Measurements from ENCODE around the gene UCK2.

DNA sequence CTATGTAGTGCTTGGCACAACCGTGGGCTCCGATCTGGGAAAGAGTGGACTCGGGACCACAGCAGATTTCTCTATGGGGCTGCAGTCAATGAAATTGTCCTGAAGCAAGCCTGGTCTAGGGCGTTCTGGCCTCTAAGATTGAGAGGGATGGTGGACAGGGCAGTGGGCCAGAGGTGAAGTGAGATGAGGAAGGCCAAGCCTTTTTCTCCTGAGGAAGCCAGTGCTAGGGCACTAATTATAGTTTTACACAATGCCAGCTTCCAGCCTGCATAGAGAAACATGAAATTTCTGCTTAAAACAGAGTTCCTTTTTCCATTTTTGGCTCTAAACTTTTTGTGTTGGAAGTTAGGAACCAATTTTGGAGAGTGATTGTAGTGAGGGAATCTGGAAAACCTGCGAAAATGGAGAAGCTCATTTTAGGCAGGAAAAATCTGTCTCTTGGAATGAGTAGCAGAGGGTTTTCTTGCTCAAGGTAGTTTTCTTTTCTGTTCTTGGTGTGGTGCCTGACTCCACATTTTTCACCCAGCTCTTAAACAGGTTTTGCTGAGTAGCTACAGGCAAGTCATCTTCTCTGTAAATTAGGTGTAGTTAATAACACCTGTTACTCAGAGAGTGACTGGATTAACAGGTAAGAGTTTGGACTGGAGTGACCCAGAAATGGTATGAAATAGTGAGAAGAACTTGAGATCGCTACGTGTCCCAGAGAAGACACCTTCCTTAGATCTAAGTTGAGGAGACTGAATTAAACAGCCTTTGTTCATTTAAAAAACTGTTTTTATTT, 22.1 kb downstream of the UCK2 start:
- TF ChIP-seq ZC3H10 (CRISPR knock-in tag; IDR thresholded peaks at IDR 0.05) (no peak), ZNF70 (CRISPR knock-in tag; IDR thresholded peaks at IDR 0.05) (no peak), ZFP3 (CRISPR knock-in tag; IDR thresholded peaks at IDR 0.05) (no peak), ZFP30 (CRISPR knock-in tag; IDR thresholded peaks at IDR 0.05) (no peak), OSR1 (CRISPR knock-in tag; IDR thresholded peaks at IDR 0.05) (no peak), PPARA (CRISPR knock-in tag; IDR thresholded peaks at IDR 0.05; ENCODE audit: borderline replicate concordance) (no peak), ARNTL (CRISPR knock-in tag; IDR thresholded peaks at IDR 0.05; ENCODE audit: borderline replicate concordance, low read depth) (no peak), RARB (CRISPR knock-in tag; IDR thresholded peaks at IDR 0.05) (no peak), ESRRG (CRISPR knock-in tag; IDR thresholded peaks at IDR 0.05) (no peak)
- TF ChIP-seq, protein P1, sequence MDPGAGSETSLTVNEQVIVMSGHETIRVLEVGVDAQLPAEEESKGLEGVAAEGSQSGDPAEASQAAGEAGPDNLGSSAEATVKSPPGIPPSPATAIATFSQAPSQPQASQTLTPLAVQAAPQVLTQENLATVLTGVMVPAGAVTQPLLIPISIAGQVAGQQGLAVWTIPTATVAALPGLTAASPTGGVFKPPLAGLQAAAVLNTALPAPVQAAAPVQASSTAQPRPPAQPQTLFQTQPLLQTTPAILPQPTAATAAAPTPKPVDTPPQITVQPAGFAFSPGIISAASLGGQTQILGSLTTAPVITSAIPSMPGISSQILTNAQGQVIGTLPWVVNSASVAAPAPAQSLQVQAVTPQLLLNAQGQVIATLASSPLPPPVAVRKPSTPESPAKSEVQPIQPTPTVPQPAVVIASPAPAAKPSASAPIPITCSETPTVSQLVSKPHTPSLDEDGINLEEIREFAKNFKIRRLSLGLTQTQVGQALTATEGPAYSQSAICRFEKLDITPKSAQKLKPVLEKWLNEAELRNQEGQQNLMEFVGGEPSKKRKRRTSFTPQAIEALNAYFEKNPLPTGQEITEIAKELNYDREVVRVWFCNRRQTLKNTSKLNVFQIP (CRISPR knock-in tag; IDR thresholded peaks at IDR 0.05; ENCODE audit: borderline replicate concordance, low read depth), result no peak
- TF ChIP-seq, protein P2, sequence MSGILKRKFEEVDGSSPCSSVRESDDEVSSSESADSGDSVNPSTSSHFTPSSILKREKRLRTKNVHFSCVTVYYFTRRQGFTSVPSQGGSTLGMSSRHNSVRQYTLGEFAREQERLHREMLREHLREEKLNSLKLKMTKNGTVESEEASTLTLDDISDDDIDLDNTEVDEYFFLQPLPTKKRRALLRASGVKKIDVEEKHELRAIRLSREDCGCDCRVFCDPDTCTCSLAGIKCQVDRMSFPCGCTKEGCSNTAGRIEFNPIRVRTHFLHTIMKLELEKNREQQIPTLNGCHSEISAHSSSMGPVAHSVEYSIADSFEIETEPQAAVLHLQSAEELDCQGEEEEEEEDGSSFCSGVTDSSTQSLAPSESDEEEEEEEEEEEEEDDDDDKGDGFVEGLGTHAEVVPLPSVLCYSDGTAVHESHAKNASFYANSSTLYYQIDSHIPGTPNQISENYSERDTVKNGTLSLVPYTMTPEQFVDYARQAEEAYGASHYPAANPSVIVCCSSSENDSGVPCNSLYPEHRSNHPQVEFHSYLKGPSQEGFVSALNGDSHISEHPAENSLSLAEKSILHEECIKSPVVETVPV (CRISPR knock-in tag; IDR thresholded peaks at IDR 0.05), result no peak
- TF ChIP-seq, protein P3, sequence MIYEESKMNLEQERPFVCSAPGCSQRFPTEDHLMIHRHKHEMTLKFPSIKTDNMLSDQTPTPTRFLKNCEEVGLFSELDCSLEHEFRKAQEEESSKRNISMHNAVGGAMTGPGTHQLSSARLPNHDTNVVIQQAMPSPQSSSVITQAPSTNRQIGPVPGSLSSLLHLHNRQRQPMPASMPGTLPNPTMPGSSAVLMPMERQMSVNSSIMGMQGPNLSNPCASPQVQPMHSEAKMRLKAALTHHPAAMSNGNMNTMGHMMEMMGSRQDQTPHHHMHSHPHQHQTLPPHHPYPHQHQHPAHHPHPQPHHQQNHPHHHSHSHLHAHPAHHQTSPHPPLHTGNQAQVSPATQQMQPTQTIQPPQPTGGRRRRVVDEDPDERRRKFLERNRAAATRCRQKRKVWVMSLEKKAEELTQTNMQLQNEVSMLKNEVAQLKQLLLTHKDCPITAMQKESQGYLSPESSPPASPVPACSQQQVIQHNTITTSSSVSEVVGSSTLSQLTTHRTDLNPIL (CRISPR knock-in tag; IDR thresholded peaks at IDR 0.05; ENCODE audit: low read depth), result no peak
